SK-N-SH (cell line): Measurements from ENCODE around the gene DPAGT1.

Experiments used
- TEAD4 ChIP-seq: IDR thresholded peaks from 2 replicates; pipeline ENCODE4 v1.4.0; 2012; ENCODE audit warnings: mild to moderate bottlenecking, borderline replicate concordance; ENCODE audit not compliant: insufficient read depth
- TF ChIP-seq, protein P1 (sequence below): fragments of 200-600 bp; sonication (generic); IDR thresholded peaks from 2 replicates; pipeline ENCODE4 v1.6.1; 2017; ENCODE audit warnings: antibody characterized with exemption, mild to moderate bottlenecking, moderate library complexity

DNA sequence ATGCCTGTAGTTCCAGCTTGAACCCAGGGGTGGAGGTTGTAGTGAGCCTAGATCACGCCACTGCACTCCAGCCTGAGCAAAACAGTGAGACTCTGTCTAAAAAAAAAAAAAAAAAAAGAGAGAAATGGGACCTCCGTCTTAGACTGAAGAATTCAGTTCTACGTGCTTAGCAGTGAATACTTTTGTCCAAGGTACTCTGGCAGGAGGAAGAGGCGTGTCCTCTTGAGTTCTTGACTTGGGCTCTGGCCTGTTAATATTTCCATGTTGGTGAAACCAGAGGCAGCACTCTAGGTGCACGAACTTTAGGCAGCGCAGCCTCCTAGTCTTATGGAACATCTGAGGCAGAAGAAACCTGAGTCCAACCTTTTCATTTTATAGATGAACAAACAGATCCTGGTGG is 14.5 kb downstream of the DPAGT1 start:
- TF ChIP-seq, protein P1, sequence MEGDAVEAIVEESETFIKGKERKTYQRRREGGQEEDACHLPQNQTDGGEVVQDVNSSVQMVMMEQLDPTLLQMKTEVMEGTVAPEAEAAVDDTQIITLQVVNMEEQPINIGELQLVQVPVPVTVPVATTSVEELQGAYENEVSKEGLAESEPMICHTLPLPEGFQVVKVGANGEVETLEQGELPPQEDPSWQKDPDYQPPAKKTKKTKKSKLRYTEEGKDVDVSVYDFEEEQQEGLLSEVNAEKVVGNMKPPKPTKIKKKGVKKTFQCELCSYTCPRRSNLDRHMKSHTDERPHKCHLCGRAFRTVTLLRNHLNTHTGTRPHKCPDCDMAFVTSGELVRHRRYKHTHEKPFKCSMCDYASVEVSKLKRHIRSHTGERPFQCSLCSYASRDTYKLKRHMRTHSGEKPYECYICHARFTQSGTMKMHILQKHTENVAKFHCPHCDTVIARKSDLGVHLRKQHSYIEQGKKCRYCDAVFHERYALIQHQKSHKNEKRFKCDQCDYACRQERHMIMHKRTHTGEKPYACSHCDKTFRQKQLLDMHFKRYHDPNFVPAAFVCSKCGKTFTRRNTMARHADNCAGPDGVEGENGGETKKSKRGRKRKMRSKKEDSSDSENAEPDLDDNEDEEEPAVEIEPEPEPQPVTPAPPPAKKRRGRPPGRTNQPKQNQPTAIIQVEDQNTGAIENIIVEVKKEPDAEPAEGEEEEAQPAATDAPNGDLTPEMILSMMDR: no peak
- no peak for TF ChIP-seq TEAD4
